Measurements from ENCODE around the gene ZMYND10.

- TF ChIP-seq CTCF (IDR thresholded peaks at IDR 0.05 in 8 of 11, conservative IDR thresholded peaks at IDR 0.05 in 3 of 11) (peak; percentile 27 to 85 (median 62)), POLR2A (IDR thresholded peaks at IDR 0.05) (peak in 1 of 3 donors; percentile 5), POLR2AphosphoS5 (IDR thresholded peaks at IDR 0.05) (peak; percentile 54 to 75 (median 68))
These were observed 24.0 kb downstream of the ZMYND10 start for GRCh38 chr3:50321336-50322114.
